HG02852 (cell line): ENCODE measurements around the gene WHRN.

Experiments
- ATAC-seq: cut with Tn5 transposase; IDR thresholded peaks from one replicate; pipeline ENCODE4 v1.9.1; 2021; ENCODE audit warnings: mild to moderate bottlenecking, moderate library complexity; ENCODE audit not compliant: unreplicated experiment

WHRN gene

DNA sequence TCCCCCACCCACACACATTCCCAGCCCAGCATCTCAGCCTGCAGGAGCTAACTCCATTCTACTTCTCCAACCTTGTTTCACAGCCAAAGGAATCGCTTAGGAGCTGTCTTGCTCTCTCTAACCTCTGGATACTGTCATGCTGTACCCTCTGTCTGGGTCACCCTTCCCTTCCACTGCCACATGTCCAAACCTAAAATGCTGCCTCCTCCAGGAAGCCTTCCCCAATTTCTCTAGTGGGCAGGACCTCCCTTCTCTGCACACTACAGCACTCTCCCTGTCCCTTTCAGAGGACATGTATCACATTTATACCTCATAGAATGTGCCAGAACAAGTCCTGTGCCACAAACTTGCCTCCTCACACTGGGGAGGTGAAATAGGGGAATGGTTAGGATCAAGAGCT, 30.8 kb downstream of the WHRN start:
- no peak for ATAC-seq

DNA sequence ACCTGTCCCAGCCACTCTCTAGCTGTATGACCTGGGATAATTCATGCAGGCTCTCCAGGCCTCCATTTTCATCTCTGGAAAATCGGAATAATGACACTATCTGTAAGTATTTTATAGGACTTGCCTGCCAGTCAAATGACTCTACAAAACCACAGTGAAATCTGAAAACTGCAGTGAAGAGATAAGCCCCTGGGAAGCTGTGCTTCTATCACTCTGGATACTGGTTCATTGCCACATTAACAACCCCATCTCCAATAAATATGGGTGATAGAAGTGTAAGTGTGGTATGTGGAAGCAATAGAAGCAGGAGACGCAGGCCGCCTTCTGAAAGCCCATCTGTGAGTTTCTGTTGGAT, 31.8 kb downstream of the WHRN start:
- no peak for ATAC-seq

DNA sequence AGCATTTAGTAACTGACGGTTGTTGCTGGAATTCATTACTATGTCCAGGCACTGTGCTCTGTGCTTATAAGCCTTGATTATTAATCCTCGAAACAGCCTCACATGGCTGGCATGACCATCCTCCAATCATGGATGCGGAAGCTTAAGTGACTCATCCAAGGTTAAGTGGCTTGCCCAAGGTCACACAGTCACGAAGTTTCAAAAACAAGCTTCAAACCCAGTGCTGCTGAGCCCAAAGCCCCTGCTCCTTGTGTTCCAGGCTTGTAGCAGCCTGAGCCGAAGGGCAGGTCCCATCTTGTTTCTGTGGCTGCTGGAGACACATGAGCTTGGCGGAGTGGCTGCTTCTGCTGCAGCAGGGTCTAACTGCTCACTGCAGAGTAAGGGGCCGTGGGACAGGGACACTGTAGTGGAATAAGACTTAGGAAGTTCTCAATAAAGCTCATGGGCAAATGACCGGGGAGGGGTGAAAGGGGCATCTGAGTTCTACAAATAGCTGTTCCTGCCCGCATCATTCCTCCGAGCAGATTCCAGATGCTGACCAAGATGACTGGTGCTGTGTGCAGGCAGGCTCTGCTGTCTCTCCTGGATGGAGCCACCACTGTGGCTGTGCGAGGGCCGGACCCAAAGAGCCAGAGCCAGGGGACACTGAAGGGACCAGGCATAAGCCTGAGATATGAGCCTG, 32.4 kb downstream of the WHRN start:
- no peak for ATAC-seq

DNA sequence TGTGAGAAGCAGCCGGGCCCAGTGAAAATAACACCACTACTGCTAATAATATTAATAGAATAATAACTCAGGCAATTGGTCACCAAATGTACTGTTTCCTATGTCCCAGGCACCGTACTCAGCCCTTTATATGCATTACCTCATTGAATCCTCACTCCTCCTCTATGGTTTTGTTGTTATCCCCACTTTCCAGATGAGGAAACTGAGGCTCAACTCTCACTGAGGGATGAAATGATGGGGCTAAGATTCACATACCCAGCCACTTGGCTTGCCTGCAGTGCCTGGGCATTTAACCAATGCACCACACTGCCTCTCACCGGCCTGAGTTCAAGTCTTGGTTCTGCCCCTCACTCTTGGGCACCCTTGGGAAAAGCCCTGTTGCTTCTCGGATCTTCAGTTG, 34.1 kb downstream of the WHRN start:
- no peak for ATAC-seq

- no peak for ATAC-seq
These were observed 34.7 kb downstream of the WHRN start for GRCh38 chr9:114470581-114470980.

- no peak for ATAC-seq
These were observed 35.2 kb downstream of the WHRN start for GRCh38 chr9:114470121-114470520.

DNA sequence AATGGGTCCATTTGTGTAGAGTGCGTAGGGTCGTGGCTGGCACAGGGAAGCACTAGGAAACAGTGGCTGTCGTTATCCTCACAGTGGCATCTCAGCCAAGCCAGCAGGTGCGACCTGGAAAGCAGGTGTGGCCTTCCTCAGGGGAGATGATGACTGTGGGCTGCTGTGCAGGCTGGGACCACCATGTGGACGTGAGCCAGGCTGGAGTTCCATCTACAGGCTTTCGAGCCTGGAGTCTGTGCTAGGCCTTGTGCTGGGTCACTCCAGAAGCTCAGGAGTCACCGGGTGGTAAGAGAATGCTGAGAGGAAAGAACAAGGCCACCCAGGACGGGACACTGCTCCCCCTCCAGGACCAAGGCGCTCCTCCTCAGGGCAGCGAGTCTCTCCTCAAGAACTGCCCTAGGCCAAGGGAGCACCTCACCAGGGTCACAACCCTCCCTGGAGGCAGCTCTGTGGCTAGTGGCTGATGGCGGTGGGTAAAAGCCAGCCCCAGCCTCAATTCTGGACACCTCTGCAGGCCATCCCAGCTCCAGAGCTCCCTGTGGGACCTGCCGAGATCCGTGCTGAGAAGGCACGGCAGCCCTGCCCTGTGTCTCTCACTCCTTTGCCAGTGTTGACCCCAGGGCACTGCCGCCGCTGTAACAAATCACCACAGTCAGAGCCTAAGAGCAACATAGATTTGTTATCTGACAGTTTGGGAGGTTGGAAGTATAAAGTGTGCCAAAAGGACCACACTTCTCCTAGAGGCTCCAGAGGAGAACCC, 36.0 kb downstream of the WHRN start:
- no peak for ATAC-seq

DNA sequence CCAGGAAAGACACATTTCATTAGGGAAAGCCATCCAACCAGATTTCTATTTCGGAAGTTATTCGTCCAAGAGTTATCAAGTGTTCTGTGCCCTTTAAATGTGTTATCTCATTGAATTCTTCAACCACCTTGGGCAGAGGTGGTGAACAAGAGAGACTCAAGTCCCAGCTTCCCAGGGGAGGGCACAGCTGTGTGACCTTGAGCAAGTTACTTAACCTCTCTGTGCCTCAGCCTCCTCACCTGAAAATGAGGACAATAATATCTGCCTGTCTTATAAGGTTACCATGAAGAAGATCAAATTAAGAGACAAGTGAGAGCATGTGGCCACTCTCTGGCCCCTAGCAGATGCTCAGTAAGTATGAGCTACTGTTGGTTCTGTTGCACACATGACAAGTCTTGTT, 37.4 kb downstream of the WHRN start:
- ATAC-seq, result no peak

- no peak for ATAC-seq
These were observed 38.0 kb downstream of the WHRN start for GRCh38 chr9:114467226-114467750.

- no peak for ATAC-seq
These were observed 39.1 kb downstream of the WHRN start for GRCh38 chr9:114465906-114466900.

DNA sequence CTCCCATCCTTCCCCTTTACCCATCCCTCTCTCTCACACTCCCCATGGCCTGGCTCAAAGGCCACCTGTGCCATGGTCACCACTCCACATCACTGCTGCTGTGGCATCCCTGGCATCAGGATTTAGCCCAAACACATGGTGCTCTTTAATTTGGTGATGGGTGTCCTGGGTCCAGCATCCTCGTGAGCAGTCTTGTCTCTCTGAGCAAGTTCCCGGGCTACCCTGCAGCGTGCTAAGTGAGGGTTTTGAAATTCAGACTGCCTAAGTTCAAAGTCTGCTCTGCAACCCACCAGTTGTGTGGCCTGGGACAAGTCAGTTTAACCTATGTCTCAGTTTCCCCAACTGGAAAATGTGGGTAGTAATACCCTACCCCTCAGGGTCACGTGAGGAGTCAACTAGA, 39.9 kb downstream of the WHRN start:
- ATAC-seq, result no peak

DNA sequence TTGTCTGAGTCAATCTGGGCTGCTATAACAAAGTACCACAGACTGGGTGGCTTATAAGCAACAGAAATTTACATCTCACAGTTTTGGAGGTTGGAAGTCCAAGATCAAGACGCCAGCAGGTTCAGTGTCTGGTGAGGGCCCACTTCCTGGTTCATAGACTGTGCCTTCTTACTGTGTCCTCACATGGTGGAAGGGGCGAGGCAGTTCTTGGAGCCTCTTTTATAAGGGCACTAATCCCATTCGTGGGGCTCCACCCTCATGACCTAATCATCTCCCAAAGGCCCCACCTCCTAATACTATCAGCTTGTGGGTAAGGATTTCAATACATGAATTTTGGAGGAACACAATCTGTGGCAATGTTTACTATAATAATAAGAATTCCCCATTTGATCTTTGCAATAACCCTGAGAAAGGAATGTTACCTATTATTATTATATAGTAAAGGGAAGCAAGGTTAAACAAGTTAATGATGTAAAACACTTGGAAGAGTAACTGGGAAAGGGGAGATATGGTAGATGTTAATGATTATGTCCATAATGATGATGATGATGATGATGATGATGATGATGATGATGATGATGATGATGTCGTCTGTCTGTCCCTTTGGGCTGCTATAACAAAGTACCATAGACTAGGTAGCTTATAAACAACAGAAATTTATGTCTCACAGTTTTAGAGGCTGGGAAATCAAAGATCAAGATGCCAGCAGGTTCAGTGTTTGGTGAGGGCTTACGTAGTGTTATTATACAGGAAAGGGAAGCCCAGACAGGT, 40.8 kb downstream of the WHRN start:
- no peak for ATAC-seq

- ATAC-seq, result no peak
These were observed 42.5 kb downstream of the WHRN start for GRCh38 chr9:114462791-114463190.

GRCh38 chr9:114461468-114461867, 43.8 kb downstream of the WHRN start:
- ATAC-seq, result no peak

DNA sequence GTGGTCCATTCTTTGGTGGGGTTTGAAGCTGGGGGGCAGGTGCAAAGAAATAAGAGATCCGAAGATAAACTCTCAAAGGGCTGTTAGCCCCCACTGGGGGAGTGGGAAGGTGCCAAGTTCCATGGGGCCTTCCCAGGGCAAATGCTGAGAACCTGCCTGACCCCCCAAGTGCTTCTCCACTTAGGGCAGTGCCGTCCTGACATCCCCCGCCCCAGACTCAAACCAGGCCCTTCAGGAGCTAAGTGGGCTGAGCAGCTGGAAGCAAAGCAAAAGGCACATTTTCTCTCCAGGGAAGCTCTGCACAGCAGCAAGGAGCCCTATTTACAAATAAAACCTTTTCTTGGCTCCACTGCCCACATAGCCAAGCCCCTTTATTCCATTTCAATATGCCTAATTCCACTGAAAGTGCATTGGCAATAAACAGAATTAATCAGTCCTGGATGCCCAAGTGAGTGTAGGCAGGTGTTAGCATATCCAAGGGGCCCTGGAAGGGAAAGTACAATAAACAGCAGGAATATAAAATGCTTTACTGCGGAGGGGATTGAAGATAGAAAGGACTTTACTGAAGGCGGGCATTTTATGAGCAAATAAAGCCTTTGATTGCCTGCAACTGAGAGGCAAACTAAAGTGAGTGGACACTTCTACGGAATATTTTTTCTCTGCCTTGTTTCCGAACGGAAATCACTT, 44.6 kb downstream of the WHRN start:
- ATAC-seq, result no peak

- ATAC-seq, result no peak
These were observed 45.8 kb downstream of the WHRN start for GRCh38 chr9:114459464-114459863.

GRCh38 chr9:114456929-114457328, 48.3 kb downstream of the WHRN start:
- no peak for ATAC-seq

DNA sequence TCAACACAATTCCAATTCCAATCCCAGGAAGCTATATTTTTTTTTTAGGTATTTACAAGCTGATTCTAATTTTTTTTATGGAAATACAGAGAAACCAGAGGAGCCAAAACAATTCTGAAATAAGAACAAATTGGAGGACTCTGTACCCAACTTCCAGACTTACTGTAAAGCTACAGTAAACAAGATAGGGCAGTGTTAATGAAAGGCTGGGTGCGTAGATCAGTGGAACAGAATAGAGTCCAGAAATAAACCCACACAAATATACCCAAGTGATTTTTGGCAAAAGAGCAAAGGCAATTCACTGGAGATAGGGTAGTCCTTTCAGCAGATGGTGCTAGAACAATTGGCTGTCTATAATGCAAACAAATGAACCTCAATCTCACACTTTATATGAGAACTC, 50.6 kb downstream of the WHRN start:
- no peak for ATAC-seq

- ATAC-seq, result no peak
These were observed 52.8 kb downstream of the WHRN start for GRCh38 chr9:114452219-114453165.
